ENCODE measurements around the gene ACACA.

GRCh38 chr17:37111329-37111728, 295.3 kb downstream of the ACACA start:
- TF ChIP-seq POLR2AphosphoS5 (IDR thresholded peaks at IDR 0.05) = no peak
- no peak for TF ChIP-seq CTCF (IDR thresholded peaks at IDR 0.05)

Data from suprapubic skin (tissue), 3 donors.